PC-9 (cell line): Measurements from ENCODE around the gene SYNJ2BP. TPM values are rescaled to one million over a fixed set of nuclear protein-coding genes. Genes with fewer than 3 reads are reported as not detected.
"Not testable (repeated sequence)": the region's sequence is repeated elsewhere in the genome, so short reads cannot be mapped to it uniquely, and the experiment has no call there.

Source experiments
- BruUV-seq: library from RNA; stranded (reverse); fragments of 400-500 nt; replicated peaks from 2 replicates; lab custom pipeline; 2021; lab: Mats Ljungman, UMichigan
- CTCF ChIA-PET: fragments of 300-600 bp; sonication (Branson Sonifier 250); formaldehyde crosslinking; loops from one replicate; lab custom pipeline; 2022; ENCODE audit warnings: antibody characterized with exemption; lab: Charles Lee
- POLR2A ChIA-PET: fragments of 300-600 bp; sonication (Branson Sonifier 250); formaldehyde crosslinking; loops from one replicate; lab custom pipeline; 2022; ENCODE audit warnings: antibody characterized with exemption; ENCODE audit not compliant: unreplicated experiment; lab: Charles Lee
- DNase-seq, 2 experiments: peaks; one replicate each; pipeline versions ENCODE4 v3.0.0 to v3.0.0-alpha.2; 2015 to 2022; ENCODE audit warnings: mixed read lengths in 1 of 2
- H2AFZ ChIP-seq: fragments of 200-600 bp; sonication (generic); 2 replicates; pipeline ENCODE4 v1.8.1; 2017; ENCODE audit warnings: antibody characterized with exemption
- H3F3A ChIP-seq: fragments of 200-600 bp; sonication (generic); 2 replicates; pipeline ENCODE4 v1.8.1; 2017; ENCODE audit warnings: antibody characterized with exemption, mild to moderate bottlenecking, low read depth; ENCODE audit not compliant: insufficient read depth
- H3K27ac ChIP-seq: fragments of 200-600 bp; sonication (generic); 2 replicates; pipeline ENCODE4 v1.6.1; 2016; ENCODE audit warnings: mixed run types
- H3K27me3 ChIP-seq: fragments of 200-600 bp; sonication (generic); 2 replicates; pipeline ENCODE4 v1.6.1; 2016; ENCODE audit warnings: low read depth, mixed run types; ENCODE audit not compliant: insufficient read depth
- H3K36me3 ChIP-seq: fragments of 200-600 bp; sonication (generic); 2 replicates; pipeline ENCODE4 v1.6.1; 2016; ENCODE audit warnings: low read depth, mixed run types
- H3K4me1 ChIP-seq: fragments of 200-600 bp; sonication (generic); replicated peaks from 2 replicates; pipeline ENCODE4 v1.6.1; 2016; ENCODE audit warnings: mixed run types; ENCODE audit not compliant: insufficient read depth
- H3K4me2 ChIP-seq: fragments of 200-600 bp; sonication (generic); 2 replicates; pipeline ENCODE4 v1.6.1; 2017; ENCODE audit warnings: mixed run types
- H3K4me3 ChIP-seq: fragments of 200-600 bp; sonication (generic); 2 replicates; pipeline ENCODE4 v1.6.1; 2016; ENCODE audit warnings: mixed run types
- H3K79me2 ChIP-seq: fragments of 200-600 bp; sonication (generic); 2 replicates; pipeline ENCODE4 v1.6.1; 2017; ENCODE audit warnings: low read depth, mixed run types
- H3K9me2 ChIP-seq: fragments of 200-600 bp; sonication (generic); 2 replicates; pipeline ENCODE4 v1.8.1; 2017; ENCODE audit warnings: mild to moderate bottlenecking; ENCODE audit not compliant: insufficient read depth
- H3K9me3 ChIP-seq: fragments of 200-600 bp; sonication (generic); 2 replicates; pipeline ENCODE4 v1.8.1; 2016; ENCODE audit warnings: low read depth; ENCODE audit not compliant: insufficient read depth
- H4K20me1 ChIP-seq: fragments of 200-600 bp; sonication (generic); 2 replicates; pipeline ENCODE4 v1.8.1; 2017; ENCODE audit not compliant: insufficient read depth
- EZH2 ChIP-seq: fragments of 200-600 bp; sonication (generic); IDR thresholded peaks from 2 replicates; pipeline ENCODE4 v1.8.0; 2017; ENCODE audit warnings: antibody characterized with exemption, low read depth
- intact Hi-C: fragments of 100-400 bp; cut with micrococcal nuclease; formaldehyde crosslinking; loops from one replicate; pipeline ENCODE4 v1.10.0; 2022; ENCODE audit not compliant: unreplicated experiment
- total RNA-seq: library from RNA; stranded (reverse); gene quantifications from 2 replicates; pipeline ENCODE4 v1.2.3, GENCODE V29; 2021
- TF ChIP-seq, protein P1 (sequence below): fragments of 200-600 bp; sonication (generic); conservative IDR thresholded peaks from 2 replicates; pipeline ENCODE4 v1.6.1; 2017; ENCODE audit warnings: mixed run types, antibody characterized with exemption, mild to moderate bottlenecking, moderate library complexity

The SYNJ2BP gene
- total RNA-seq, 1 experiment from 2014 or later = 30.2 TPM

DNA sequence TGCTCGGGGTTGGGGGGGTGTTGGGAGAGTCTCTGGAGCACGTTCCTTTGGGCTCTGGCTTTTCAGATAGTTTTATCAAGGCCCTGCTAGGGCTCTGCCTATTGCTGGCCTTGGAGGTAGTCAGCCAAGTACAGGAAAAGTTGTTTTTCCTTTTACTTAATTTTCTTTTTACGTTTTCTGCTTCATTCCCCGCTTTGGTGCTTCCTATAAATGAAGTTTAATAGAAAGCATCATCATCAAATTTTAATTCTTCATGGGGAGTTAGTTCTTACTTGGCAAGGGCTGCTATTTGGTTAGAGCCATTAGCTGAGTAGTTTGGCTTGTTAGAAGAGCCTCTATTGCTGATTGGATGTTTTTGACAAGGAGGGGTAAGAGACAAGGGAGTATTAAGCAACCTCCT, 20.0 kb upstream of the SYNJ2BP start:
- no peaks in the 10 kb centered on the region for H3K4me1 ChIP-seq
- H3F3A ChIP-seq = no peaks in the 10 kb centered on the region
- no TSS peak for BruUV-seq
- ChIA-PET POLR2A (no interaction called here), CTCF (no interaction called here)
- H4K20me1 ChIP-seq = no peaks in the 10 kb centered on the region
- no peaks in the 10 kb centered on the region for H3K36me3 ChIP-seq
- peaks cover 8% of the 10 kb centered on the region for H3K9me3 ChIP-seq
- TF ChIP-seq, protein P1, sequence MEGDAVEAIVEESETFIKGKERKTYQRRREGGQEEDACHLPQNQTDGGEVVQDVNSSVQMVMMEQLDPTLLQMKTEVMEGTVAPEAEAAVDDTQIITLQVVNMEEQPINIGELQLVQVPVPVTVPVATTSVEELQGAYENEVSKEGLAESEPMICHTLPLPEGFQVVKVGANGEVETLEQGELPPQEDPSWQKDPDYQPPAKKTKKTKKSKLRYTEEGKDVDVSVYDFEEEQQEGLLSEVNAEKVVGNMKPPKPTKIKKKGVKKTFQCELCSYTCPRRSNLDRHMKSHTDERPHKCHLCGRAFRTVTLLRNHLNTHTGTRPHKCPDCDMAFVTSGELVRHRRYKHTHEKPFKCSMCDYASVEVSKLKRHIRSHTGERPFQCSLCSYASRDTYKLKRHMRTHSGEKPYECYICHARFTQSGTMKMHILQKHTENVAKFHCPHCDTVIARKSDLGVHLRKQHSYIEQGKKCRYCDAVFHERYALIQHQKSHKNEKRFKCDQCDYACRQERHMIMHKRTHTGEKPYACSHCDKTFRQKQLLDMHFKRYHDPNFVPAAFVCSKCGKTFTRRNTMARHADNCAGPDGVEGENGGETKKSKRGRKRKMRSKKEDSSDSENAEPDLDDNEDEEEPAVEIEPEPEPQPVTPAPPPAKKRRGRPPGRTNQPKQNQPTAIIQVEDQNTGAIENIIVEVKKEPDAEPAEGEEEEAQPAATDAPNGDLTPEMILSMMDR = no peak
- no peak for TF ChIP-seq EZH2
- H3K4me3 ChIP-seq = no peak overlapping the region
- no peak overlapping the region for H2AFZ ChIP-seq
- intact Hi-C loops = no loop called here
- no peaks in the 10 kb centered on the region for H3K79me2 ChIP-seq
- H3K4me2 ChIP-seq = no peak overlapping the region
- peak in 1 of 2 experiments; percentile 27 for DNase-seq
- H3K9me2 ChIP-seq = no peaks in the 10 kb centered on the region
- peaks cover 19% of the 10 kb centered on the region; the same call in 1 of the 2 replicates for H3K27me3 ChIP-seq
- no peak overlapping the region for H3K27ac ChIP-seq

DNA sequence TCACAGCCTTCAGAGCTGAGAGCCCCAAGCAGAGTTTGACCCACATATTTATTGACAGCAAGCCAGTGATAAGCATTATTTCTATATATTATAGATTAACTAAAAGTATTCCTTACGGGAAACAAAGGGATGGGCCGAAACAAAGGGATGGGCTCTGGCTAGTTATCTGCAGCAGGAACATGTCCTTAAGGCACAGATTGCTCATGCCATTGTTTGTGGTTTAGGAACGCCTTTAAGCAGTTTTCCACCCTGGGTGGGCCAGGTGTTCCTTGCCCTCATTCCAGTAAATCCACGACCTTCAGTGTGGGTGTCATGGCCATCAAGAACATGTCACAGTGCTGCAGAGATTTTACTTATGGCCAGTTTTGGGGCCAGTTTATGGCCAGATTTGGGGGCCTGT, 9.7 kb upstream of the SYNJ2BP start:
- CTCF ChIA-PET, POLR2A ChIA-PET: not testable (repeated sequence)

DNA sequence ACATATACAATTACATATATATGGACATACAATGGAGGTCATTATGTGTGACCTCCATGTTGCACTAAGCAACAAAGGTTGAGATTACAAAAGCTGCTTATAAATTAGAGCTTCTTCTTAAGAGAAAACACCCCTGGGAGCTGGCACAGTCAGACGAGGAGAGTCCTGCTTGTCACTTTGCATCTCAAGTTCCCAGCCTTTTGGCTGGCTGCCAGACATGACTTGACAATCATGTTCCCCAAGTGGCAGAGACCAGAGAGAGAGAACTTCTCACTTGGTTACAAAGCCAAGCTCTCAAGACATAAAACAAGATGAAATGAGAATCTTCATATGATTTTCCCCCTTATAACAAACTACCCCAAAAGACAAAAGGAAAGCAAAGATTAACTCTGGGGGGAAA, 8.5 kb upstream of the SYNJ2BP start:
- no TSS peak for BruUV-seq
- Histone ChIP-seq H3K27ac (no peak overlapping the region), H3K36me3 (no peaks in the 10 kb centered on the region), H3K79me2 (no peaks in the 10 kb centered on the region), H4K20me1 (no peaks in the 10 kb centered on the region), H3K4me2 (no peak overlapping the region), H3K4me1 (no peaks in the 10 kb centered on the region), H3K9me2 (no peaks in the 10 kb centered on the region), H3F3A (peaks cover 3% of the 10 kb centered on the region; the same call in 1 of the 2 replicates), H3K4me3 (no peak overlapping the region), H3K9me3 (no peaks in the 10 kb centered on the region), H3K27me3 (no peaks in the 10 kb centered on the region), H2AFZ (no peak overlapping the region)
- intact Hi-C loops = no loop called here
- no peak for DNase-seq
- CTCF ChIA-PET = no interaction called here
- POLR2A ChIA-PET = no interaction called here
- no peak for TF ChIP-seq EZH2
- TF ChIP-seq, protein P1 = no peak

More for the DNA sequence above, 9.7 kb upstream of the SYNJ2BP start:
- intact Hi-C loops, H4K20me1 ChIP-seq, DNase-seq, H3K79me2 ChIP-seq, H3K4me3 ChIP-seq, BruUV-seq, H3K36me3 ChIP-seq, H3K4me2 ChIP-seq, H3K27ac ChIP-seq, H3F3A ChIP-seq, H3K9me2 ChIP-seq, H3K4me1 ChIP-seq, H2AFZ ChIP-seq, H3K27me3 ChIP-seq, H3K9me3 ChIP-seq: not testable (repeated sequence)

DNA sequence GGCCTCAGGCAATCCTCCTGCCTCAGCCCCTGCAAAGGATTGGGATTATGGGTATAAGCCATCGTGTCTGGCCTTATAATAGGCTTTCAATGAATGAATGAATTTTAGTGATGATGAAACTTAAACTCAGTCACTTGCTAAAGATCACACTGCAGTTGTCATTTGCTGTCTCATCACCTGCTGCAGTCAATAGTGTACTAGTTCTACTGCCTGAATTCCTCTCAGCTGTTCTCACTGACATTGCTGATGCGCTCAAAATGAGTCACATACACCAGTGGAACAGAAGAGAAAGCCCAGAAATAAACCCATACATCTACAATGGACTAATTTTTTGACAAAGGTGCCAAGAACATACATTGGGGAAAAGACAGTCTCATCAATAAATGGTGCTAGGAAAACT, 5.6 kb upstream of the SYNJ2BP start:
- no peak for TF ChIP-seq EZH2
- TF ChIP-seq, protein P1 = no peak
- Histone ChIP-seq H3K79me2 (no peaks in the 10 kb centered on the region), H3K9me2 (no peaks in the 10 kb centered on the region), H3K4me3 (no peak overlapping the region), H2AFZ (no peak overlapping the region), H3K4me1 (no peaks in the 10 kb centered on the region), H3K9me3 (no peaks in the 10 kb centered on the region), H4K20me1 (no peaks in the 10 kb centered on the region), H3K27ac (no peak overlapping the region), H3K36me3 (no peaks in the 10 kb centered on the region), H3K4me2 (no peak overlapping the region), H3K27me3 (no peaks in the 10 kb centered on the region), H3F3A (peaks cover 3% of the 10 kb centered on the region; the same call in 1 of the 2 replicates)
- ChIA-PET CTCF (no interaction called here), POLR2A (no interaction called here)
- intact Hi-C loops = no loop called here
- BruUV-seq = no TSS peak
- DNase-seq = no peak

DNA sequence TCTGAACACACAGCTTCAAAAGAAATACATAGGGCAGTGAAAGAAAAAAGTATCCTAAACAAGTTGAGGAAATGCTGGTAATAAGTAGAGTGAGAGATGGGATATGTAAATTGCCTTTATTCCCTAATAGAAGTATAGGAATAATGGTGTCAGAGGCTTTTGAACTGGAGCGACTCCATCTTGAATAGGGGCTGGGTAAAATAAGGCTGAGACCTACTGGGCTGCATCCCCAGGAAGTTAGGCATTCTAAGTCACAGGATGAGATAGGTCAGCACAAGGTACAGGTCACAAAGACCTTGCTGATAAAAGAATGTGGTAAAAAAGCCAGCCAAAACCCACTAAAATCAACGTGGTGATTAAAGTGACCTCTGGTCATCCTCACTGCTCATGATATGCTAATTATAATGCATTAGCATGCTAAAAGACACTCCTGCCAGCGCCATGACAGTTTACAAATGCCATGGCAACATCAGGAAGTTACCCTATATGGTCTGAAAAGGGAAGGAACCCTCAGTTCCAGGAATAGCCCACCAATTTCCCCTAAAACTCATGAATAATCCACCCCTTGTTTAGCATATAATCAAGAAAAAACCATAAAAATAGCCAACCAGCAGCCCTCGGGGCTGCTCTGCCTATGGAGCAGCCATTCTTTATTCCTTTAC, 2.5 kb upstream of the SYNJ2BP start:
- H3K27me3 ChIP-seq, H3F3A ChIP-seq, H2AFZ ChIP-seq, H3K9me2 ChIP-seq, H3K27ac ChIP-seq, H4K20me1 ChIP-seq, H3K4me2 ChIP-seq, DNase-seq, CTCF ChIA-PET, H3K4me3 ChIP-seq, H3K9me3 ChIP-seq, BruUV-seq, POLR2A ChIA-PET, H3K36me3 ChIP-seq: not testable (repeated sequence)
- intact Hi-C loops = loop anchor here (10.0 kb wide), 1 partner anchor 395 kb away; no protein-coding TSS in a partner anchor
- Histone ChIP-seq H3K4me1 (peaks cover 13% of the 10 kb centered on the region), H3K79me2 (peaks cover 16% of the 10 kb centered on the region)
